Stimulated activated CD8-positive, alpha-beta memory T cell treated with anti-CD3 and anti-CD28 coated beads, Interleukin-7, amount 100 ng/mL, for 4 hours (primary cell): Measurements from ENCODE around the gene BRD3OS.

Experiments used
- DNase-seq, 2 donors: peaks; one replicate each; pipeline ENCODE4 v3.0.0-alpha.2; 2020; ENCODE audit warnings: low read depth in 2 of 2

Gene BRD3OS

DNA sequence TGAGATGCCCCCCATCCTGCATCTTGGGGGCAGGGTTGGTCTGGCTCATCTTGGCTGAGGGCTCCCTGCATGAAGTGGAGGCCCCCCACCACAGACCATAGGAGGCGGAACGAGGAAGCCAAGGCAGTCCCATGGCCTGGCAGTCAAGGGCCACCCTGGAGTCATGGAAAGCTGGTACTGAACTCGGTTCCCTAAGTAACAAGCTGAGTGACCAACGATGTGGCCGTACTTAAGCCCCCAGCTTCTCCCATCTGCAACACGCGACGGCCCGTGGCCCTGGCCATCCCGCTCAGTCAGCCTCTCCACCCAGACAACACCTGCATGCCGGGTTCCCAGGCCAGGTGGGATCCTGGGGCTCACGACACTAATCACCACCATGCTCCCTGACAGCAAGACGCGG, 25.4 kb downstream of the BRD3OS start:
- no peak for DNase-seq

DNA sequence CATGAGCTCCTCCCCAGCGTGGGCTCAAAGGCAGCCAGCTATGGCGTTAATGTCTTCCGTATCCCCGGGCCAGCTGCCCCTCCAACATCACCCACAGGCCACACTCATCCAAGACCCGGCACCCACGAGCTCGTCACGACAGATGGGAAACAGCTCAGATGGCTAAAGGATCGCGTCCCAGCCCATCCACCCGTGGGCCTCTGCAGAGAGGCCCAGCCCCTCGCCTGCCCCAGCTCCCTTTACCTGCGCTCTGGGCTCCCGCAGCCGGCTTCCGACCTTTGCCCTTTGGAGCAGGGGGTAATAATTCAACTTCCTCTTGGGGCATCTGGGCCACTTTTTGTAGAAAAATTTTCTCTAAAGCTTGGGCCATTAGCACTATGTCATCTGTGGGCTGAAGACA, 26.0 kb downstream of the BRD3OS start:
- no peak for DNase-seq

DNA sequence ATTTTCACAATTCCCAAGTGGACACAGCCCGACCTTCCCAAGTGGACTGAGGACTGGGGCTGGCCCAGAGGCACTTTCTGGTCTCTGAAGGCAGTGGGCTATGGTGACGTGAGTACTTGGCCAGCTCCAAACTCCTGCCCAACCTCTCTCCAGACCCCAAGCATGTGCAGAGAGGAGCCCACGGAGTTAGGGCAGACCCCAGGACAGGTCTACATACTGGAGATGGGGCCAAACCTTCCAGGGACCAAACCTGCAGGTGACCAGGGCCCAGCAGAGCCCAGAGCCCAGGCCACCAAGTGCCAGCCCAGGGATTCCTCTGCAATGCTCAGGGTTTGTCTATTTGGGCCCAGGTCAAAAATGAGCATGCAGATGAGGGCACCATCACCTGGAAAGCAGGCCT, 27.2 kb downstream of the BRD3OS start:
- no peak for DNase-seq

DNA sequence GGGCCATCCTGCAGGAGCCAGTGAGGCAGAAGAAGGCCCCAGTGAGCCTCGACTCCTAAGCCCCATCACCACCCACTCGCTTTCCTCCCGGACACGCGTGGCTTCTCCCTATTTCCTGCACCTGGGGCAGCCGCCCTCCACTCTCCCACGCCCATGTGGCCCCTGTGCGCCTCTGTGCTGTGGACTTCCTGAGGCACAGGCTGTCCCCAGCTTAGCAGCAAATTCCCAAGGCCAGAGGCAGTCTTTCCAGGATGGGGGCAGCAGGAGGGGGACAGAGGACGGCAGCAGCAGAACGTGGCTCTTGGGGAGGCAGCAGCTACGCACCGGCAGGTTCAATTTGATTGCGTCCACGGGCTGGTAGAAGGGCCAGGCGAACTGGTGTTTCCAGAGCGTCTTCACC, 27.7 kb downstream of the BRD3OS start:
- no peak for DNase-seq

DNA sequence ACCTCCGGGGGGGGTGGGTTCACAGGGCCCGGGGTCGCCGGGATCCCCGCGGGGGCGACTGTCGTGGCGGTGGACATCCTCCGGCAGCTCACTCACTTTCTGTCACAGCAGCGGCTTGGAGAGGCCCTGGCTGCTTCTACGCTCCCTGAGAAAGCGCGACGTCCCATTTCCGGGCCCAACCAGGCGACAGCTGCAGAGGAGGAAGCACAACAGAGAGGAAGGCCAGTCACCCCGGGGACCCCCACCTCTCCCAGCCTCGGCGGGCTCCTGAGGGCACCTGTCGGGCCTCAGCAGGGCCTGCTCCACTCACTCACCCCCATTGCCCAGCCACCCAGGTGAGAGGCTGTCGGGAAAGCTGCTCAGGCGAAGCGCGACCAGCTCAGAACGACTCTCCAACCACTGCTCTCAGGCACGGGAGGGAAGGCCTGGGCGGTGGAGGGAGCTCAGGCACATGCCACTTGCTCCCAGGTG, 28.2 kb downstream of the BRD3OS start:
- no peak for DNase-seq

DNA sequence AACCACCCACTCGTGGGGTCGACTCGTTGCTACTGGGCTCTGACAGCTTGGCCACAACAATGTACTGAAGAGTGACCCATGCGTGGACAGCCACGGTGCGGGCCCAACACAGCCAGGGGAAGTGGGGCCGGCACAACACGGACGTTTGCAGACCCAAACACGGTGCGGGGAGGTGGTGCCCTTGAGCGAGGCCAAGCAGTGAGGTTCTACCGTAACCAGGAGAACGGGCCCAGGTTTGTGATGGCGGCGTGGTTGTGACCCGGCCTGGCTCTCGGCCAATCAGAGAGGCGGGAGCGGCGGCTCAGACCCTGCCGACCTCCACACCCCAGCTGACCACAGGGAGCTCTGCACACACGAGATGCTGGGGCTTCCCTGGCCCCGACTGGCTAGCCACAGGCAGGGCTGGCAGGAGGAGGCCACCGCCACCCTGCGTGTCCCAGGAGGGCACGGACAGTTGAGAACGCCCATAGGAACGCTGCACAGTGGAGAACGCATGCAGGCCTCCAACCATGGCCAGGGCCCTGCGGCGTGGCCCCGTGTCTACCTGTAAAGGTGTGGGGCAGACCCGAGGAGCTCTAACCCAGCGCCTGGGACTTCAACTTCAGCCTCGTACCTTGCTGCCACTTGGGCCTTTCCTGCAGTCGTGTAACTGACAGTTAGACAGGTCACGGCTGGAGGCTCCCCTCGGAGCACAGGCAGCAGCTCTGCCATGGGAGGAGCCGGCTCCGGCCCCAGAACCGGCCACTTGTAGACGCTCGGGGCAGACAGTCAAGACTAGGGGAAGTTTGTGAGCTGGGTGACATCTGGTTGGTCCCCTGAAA, 28.9 kb downstream of the BRD3OS start:
- no peak for DNase-seq

DNA sequence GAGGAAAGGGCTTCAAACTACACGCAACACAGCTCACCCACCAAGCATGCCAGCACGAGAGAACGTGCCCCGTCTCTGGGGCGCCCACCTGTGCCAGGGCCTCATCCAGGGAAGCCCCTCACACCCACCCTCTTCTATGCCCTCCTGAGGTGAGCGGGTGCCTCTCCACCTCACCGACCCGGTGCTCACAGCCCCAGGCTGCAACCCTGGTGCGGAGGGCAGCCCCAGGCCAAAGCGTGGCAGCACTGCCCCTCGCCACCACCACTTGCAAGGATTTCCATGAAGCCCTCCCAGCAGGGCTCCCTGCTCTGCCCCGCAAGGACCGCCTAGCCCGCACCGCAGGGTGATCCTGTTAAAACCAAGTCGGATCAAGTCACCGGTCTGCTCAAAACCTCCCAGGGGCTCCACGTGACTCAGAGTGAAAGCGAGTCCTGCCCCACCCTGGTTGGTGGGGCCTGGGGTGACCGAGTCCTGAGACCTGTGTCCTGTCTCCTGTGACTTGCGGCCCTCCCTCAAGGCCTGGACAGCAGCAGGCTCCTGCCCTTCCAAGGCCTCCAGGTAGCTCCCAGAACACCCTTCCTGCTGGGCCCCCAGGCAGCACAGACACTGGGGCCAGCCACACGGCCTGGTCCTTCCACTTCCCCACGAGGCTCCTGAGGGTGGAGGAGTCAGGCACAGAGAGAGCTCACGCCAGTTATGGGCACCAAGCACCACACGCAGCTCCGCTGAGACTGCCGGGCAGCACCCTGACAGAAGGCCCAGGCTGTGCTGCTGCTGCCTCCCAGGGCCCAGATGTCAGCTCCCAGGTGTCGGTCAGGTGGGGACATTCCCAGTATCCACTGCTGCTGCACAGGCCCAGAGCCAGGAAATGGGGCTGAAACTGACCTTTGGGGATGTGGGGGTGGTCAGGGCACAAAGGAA, 29.9 kb downstream of the BRD3OS start:
- no peak for DNase-seq

DNA sequence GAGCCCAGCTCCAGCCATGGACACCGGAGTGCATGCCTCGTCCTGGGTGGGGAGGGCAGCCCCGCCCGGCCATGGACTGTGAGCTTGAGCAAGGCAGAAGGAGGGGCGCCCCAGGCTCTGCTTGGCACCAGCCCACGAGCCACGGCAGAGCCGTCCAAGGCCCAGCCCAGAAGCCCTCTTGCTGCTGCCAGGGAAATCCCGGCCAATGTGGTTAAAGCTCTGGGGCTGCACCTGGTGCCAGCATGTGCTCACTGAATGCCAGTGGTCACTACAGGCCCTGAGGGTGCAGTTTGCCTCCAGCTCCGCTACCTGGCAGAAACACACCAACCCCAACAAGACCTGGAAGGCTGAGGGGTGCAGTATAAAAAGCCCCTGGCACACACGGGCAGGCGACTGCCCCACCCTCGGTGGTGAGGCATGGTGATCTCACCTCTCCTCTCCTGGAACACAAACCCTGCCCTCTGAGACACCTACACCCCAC, 30.7 kb downstream of the BRD3OS start:
- DNase-seq = no peak

DNA sequence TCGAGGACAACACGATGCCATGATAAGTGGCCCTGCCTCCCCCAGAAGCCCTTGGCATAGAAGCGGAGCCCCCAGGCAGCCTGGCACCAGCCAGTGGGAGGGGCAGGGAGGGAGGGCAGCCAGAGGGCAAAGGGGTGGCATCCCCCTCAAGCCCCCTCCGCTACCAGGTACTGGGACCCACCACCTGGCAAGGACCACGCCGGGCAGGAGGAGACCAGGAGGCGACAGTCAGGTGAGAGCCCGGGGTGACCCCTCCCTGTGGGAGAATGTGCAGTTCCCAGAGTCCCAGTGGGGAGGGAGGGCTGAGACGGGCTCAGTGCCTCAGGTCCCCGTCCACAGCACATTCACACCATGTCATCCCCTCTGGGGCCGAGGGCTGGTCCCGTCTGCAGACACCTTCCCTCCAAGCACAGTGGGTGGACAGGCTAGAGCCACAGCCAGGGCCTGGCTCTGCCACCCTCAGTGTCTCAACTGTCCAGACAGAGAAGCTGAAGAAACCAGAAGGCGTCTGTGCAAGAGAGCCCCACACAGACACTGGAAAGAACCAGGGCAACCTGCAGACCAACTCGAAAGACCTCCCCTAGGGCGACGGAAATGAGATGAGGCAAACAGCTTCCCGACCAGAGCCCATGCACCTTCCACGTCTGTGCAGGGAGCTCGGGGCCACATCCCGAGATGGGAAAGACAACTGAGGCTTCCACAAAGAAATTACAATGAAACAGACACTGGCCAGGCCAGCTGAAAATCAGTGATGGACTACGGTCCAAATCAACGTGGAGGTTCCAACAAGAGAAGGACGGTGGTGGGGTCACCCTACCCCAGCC, 31.4 kb downstream of the BRD3OS start:
- DNase-seq = no peak

DNA sequence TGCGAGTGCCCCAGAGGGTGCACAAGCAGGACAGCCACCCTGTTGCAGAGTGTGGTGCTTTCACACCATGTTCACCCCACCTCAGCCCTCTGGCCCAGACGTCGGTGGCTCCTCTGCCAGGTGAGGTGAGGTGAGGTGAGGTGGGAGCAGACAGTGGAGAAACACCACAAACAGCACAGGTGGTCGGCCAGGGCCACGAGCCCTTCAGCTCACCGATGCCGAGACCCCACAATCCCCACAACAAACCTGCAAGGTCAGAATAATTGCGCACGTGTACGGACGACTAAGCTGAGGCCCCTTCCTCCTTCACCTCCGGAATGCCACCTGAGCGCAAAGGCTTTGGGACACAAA, 32.0 kb downstream of the BRD3OS start:
- DNase-seq = no peak

DNA sequence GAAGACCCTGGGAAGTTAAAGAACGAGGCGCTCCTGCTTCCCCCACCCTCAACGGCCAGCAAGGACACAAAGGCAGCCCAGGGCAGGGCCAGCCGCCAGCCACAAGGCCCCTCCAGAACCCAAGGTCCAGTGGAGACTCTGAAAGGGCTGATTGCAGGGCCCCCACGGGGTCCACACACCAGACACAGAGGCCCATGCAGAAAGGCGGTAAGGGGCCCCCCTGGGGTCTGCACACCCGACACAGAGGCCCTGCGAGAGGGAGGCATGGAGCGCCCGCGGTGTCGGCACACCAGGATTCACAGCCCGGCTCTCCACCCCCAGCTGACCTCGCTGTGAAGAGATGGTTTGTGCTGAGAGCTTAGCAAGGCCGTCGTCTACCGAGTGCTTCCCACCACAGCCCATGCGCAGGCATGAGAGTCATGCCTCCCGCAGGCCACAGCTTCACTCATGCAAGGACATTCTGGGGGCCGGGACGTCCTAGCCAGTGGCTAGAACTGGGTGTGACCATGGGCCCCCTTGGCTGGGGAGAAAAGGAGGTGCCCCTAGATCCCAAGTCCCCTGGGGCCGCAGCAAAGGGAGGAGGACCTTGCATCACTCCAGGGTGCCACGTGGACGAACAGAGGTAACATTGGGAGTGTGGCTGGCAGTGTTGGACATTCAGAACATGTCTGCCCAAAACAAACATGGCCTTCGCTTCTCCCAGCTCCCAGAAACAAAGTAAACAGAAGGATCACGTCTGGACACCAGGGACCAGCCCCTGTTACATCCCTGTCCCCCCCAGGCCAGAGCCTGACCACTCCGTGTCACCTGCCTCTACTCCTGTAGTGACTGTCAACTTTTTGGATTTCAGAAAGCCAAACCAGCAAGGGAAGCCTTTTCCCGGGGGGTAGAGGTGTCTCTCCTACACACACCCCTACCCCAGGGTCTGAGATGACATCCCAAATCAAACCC, 32.7 kb downstream of the BRD3OS start:
- no peak for DNase-seq

DNA sequence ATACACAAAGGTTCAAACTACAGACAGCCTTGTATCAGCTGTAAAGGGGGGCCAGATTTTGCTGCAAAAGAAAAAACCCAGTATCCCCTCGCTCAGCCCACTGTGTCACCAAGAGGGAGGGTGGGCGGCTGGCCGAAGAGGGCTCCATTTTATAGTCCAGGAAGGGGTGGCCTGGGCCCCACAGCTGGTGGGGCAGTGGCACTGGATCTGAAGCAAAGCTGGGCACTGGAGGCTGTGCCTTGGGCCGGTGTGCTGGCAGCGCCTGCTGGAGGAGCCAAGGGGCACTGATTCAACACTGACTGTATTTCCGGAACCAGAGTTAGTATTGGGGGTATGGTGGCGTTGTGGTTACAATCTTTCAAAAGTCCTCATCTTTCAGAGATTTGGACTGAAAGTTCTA, 33.4 kb downstream of the BRD3OS start:
- DNase-seq = no peak

DNA sequence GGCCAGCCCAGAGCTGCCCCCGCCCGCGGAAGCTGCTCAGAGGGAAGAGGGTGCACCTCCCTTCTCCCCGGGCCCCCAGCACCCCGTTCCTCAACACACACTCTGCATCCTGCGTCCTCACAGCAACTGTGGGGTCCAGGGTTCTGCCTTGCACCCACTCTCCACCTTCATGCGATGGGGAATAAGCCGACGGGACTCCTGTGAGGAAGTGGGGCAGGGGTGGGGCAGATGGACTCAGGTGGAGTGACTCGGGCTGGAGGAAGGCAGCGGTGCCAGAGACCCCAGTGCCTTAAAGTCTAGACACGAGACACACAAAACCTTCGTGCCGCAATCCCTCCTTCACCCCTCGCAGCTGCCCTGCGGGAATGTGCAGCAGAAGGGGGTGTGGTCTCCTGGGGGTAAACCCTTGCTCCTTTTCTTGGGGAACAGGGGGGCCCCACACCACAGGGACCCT, 33.9 kb downstream of the BRD3OS start:
- no peak for DNase-seq

DNA sequence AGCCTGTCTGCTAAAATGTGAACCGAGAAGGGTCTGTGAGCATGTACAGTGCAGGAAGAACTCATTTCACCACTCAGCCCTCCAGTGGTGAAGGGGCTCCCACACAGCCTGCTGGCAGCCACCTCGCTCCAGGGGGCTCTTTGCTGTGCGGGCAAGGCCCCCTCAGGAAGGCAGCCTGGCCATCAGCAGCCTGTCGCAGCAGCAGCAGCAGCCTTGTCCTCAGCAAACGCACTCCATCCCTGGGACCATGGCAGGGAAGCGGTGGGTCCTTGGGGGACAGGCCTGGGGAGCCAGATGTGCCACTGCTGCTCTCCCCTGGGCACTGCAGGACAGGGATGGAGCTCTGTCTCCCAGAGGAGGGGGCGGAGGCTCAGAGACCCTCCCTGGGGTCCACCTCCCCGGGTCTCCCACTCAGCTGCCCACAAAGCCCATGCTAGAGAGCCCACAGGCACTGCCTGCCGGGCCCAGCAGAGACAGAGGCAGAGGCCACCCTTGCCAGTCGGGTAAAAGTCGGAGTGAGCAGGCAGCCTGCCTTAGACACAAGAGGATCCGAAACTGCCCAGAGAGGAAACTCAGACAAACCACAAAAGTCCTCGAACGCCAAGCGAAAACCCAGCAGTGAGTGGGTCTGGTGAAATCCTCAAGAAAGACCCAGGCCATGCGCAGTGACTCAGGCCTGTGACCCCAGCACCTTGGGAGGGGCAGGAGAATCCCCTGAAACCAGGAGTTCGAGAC, 34.5 kb downstream of the BRD3OS start:
- no peak for DNase-seq

DNA sequence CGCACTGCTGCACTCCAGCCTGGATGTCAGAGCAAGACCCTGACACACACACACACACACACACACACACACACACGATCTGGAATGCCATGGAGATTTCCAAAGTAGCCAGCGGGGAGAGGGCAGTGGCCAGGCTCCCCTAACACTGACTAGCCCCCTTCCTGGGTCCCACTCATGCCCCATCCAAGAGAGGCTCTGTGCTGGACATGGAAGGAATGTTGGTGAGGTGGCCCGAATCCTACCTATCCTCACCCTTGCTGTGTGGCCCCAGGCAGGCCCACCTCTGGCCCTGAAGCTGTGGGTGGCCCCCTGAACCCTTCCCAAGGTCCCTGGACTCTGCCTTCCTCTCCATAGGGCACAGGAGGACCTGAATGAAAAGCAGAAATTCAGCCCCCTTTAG, 35.3 kb downstream of the BRD3OS start:
- DNase-seq = no peak

DNA sequence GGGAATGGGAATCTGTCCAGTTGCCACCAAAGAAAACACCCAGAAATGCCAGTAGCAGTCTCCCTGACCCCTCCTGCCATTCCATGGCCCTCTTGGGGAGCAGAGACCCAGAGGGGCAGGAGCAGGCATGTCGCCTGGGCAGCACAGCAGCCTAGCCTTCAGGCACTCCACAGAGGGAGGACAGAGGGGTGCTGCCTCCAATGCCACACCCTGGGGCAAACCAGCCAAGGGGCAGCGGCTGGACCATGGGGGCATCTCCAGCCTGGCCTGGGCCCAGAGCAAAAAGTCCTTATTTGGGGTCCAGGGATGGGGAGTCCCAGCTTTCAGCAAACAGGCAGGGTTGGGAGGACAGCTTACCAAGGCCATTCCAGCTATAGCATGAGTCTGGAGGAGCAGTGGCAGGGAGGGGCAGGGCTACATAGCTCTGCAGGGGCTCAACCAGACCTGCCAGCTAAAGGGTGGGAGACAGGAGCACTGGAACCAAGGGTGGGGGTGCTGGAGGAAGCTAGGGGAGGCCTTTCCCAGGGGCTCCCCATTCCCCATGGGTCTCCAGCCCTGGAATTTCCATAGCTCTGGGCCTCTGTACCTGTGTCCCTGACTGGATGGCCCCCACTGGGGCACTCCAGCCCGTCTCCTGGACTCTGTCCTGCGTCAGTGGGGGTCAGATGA, 35.9 kb downstream of the BRD3OS start:
- no peak for DNase-seq

DNA sequence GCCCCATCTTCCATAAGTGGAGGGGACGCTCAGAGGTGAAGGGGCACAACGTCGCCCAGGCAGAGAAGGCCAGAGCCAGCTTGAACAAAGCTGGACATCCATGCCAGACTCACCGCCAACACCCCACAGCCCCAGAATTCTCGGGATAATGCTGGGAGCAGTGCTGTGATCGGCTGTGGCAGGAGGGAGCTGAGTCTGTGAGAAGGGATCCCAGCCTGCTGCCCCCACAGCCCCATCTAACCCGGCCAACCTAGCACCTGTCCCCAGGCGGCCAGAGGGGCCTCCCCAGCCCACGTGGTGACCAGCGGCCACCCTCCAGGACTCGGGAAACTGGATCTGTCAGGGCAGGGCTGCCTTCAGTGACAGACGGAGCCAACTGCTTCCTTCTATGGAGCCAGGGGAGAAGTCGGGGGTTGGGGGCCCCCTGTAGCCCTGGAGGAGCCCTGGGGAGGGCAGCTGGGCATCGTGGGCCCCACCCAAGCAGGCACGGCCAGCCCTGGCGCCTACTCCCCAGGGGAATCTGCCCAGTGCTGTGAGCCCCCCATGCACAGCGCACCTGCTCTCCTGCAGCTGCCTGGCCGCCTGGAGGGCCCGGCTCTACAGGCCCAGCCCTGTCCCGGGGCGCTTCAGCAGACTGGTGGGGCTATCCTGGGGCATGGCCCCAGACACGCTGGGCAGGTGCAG, 36.5 kb downstream of the BRD3OS start:
- DNase-seq = no peak

DNA sequence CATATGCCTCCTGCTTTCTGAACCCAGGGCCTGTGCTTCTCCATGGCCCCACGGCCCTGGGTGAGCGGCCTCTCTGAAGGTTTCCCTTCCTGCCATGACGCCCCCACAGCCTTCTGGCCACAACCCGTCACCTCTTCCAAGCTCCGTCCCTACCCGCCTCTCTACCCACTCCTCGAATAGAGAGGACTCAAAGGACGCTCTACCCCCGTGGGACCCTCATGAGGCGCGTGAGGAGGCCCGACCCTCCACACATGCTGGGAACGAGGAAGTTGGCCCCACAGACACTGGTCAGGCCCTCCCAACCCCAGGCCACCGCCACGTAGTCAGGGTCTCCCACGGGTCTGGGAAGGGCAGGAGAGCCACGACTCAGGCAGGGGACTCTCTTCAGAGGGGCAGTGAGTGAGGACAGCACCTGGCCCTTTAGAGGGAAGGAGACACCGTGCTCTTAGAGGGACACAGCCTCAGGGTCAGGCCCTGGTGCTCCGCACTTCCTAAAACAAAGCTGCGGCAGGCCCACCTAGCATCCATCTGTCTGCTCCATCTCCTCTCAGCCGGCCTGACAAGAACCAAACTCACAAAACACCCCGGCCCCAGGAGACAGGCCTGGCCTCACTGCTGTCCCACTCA, 37.3 kb downstream of the BRD3OS start:
- no peak for DNase-seq
